CD4-positive, alpha-beta T cell treated with Interleukin-6 at 100 ng/mL for 8 hours (primary cell): Measurements from ENCODE around the gene SRGAP1.
"Not testable (repeated sequence)": the region's sequence is repeated elsewhere in the genome, so short reads cannot be mapped to it uniquely, and the experiment has no call there.

Experiments used
- DNase-seq: peaks from one replicate; pipeline ENCODE4 v3.0.0-alpha.2; 2020; ENCODE audit warnings: mixed read lengths, low spot score

The SRGAP1 gene

DNA sequence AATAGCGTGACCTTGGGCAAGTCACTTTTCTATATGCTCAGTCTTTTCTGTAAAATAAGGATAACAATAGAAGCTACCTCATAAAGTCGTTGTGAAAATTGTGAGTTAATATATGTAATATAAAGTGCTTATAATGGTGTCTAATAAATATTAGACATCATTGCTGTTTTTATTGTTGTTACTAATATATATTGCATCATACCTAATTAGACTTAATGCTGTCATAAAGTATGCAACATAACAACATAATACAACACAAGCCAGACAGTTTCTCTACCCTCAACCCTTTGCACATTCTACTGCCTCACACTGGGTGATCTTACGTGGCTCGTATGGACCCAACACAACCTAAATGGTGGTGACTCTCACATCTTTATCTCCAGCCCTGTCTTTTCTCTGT, 240.7 kb downstream of the SRGAP1 start:
- DNase-seq, result no peak

- no peak for DNase-seq
These were observed 241.5 kb downstream of the SRGAP1 start for GRCh38 chr12:64085996-64086395.

DNA sequence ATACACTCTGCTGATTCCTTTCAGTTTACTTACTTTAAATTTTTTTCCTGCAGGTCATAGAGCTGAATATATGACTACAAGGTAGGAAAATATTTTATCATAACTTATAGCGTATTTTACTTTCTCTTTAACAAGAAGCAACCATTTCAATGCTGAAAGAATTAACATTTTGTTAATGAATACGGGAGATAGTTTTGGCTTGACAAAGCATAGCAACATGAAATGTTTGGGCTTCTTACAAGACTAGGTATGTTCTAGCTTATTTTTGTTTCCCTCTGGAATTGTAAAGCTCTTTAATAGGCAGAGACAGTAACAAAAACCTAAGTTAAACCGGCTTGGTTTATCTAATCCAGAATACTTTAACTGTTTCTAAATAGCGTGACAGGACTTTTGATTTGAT, 242.4 kb downstream of the SRGAP1 start:
- DNase-seq, result no peak

GRCh38 chr12:64087761-64088160, 243.3 kb downstream of the SRGAP1 start:
- no peak for DNase-seq

- DNase-seq, result no peak
These were observed 244.2 kb downstream of the SRGAP1 start for GRCh38 chr12:64088431-64089349.

DNA sequence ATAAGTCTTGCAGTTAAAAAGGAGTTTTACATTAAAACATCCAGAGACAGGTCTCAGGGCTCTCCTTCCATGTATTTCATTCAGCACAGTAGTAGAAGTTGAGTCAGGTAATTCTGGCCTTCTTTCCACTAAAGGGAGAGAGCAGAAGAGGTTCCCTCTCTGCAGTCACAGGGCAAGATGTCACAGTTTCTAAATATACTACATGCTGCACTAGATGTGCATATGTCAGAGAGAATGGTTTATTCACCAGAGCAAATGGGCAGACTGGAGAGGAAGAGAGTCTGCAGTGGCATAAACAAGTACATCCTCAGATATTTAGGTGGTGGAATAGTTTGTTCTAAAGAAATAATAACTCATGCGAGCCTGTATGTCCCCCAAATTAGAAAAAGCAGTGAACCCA, 245.5 kb downstream of the SRGAP1 start:
- no peak for DNase-seq

GRCh38 chr12:64091186-64091585, 246.7 kb downstream of the SRGAP1 start:
- no peak for DNase-seq

DNA sequence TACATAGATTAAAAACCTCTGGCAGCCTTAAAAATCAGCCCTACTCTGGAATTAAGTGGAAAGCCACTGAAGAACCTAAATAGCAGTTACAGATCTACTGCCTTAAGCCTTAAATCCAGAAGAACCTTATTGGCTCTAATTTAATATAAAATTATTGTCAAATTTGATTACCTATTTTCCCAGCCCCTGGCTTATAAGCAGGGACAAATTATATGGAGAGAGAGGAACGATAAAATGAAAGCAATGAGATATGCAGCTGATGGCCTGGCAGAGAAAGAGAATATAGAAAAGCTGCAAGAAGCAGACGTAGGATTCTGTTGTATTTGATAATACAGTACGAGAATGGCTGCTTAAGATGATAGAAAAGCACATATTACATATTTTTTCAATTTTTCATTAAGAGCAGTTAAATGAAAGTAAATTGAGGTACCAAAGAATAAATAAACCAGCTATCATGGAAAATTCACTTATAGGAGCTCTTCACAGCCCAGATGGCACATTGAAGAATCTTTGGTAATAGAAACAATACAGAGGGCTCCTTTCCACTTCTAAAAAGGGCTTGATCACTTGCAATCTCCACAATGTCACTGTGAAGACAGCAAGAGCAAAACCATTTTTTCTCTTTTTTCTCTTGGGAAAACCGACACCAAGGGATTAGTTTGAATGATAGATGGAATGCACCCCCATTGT, 248.2 kb downstream of the SRGAP1 start:
- no peak for DNase-seq

DNA sequence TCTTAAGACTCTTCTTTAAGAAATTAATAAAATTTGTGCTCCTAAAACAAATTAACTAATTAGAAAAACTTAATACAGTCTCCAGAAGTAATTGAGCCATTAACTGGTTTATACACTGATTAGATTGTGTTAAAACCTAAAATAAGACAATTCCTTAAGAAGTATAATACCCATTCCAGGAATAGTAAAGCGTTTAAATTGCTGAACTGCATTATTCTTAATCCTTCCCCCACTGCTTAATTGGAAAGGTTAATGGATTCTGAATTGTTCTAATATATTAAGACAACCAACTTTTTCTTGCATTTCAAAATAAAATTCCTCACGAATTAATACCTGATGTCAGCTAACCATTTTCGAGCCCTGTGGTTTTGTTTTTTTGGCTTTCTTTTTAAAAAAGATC, 249.2 kb downstream of the SRGAP1 start:
- no peak for DNase-seq

- no peak for DNase-seq
These were observed 253.0 kb downstream of the SRGAP1 start for GRCh38 chr12:64097366-64098105.

DNA sequence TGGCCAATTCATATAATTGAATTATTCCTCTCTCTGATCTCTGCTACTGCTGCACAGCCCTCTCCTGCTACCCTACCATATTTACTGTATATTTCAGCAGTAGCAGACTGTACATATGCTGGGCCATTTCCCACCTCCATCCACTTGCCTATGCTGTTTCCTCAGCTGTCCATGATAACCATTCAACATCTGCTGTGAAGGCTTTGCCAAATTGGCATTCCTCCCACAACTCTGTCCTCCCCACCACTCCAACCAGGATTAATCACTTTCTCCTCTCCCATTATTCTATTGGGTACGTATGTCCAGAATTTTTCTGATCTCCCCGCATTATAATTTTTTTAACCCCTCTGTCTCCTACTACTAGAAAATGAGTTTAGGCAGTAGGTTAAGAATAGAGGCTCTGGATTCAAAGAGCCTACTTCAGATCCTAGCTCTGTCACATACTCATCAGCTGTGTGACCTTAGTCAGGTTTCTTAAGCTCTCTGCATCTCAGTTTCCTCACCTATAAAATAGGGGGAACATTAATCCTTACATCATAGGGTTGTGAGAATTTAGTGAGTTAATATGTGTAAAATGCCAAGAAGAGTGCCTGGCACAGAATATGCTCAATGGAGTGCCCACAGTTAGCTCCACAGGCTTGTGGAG, 254.3 kb downstream of the SRGAP1 start:
- no peak for DNase-seq

- no peak for DNase-seq
These were observed 254.9 kb downstream of the SRGAP1 start for GRCh38 chr12:64099397-64099796.

- no peak for DNase-seq
These were observed 257.8 kb downstream of the SRGAP1 start for GRCh38 chr12:64102339-64102738.

- no peak for DNase-seq
These were observed 259.6 kb downstream of the SRGAP1 start for GRCh38 chr12:64103825-64104740.

- no peak for DNase-seq
These were observed 260.5 kb downstream of the SRGAP1 start for GRCh38 chr12:64105026-64105425.

DNA sequence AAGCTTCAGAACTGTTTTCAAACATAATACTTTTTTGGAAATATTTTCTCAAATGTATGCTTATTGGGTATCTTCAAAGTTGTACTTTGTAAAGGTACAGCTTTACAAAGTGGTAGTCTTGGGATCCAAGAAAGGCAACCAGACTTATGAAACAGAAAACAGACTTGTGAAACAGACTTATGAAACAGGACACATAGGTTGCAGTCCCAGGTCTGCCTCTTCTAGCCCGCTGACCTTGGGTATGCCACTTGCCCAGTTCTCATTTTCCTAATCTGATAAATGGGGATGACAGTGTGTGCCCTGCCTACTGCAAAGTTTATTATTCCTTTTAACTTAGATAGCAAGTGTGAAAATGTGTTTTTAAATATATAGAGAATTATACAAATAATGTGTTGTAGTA, 263.3 kb downstream of the SRGAP1 start:
- no peak for DNase-seq

- DNase-seq, result no peak
These were observed 265.2 kb downstream of the SRGAP1 start for GRCh38 chr12:64109706-64110105.

DNA sequence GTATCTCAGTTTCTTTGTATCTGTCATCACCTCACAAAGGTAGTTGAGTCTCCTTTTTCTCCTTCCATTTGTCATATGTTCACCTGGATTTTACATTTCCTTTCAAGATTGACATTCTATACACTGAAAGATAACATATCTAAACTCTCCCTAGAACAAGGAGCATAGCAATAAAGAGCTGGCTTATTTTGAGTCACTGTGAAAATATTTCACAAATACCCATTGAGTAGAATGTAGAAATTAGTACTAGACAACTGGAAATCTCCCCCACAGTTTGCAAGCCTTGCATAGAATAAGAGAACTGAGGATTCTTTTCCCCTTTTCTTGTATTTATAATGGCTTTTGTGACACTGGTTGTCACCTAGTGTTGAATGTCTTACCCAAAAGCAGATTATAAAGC, 266.4 kb downstream of the SRGAP1 start:
- no peak for DNase-seq

- no peak for DNase-seq
These were observed 272.5 kb downstream of the SRGAP1 start for GRCh38 chr12:64116969-64117368.

GRCh38 chr12:64120568-64120967, 276.1 kb downstream of the SRGAP1 start:
- DNase-seq, result no peak

DNA sequence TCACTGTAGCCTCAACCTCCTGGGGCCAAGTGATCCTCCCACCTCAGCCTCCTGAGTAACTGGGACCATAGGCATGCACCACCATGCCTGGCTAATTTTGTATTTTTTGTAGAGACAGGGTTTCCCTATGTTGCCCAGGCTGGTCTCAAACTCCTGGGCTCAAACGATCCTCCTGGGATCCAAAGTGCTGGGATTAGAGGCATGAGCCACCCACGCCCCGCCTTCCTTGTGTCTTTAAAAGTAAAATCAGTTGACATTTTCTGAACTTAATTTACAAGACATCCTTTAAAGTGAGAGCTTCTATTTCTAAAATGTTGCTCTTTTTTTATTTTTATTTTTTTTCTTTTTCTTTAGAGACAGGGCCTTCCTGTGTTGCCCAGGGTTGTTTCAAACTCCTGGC, 276.6 kb downstream of the SRGAP1 start:
- not testable (repeated sequence) for DNase-seq
